HG03103 (cell line): ENCODE measurements around the gene OR5AU1.

Experiments used
- ATAC-seq: cut with Tn5 transposase; IDR thresholded peaks from one replicate; pipeline ENCODE4 v1.9.1; 2021; ENCODE audit warnings: low read depth; ENCODE audit not compliant: unreplicated experiment

The OR5AU1 gene

GRCh38 chr14:21108791-21109190 lies 47.1 kb downstream of the OR5AU1 start:
- ATAC-seq = no peak

DNA sequence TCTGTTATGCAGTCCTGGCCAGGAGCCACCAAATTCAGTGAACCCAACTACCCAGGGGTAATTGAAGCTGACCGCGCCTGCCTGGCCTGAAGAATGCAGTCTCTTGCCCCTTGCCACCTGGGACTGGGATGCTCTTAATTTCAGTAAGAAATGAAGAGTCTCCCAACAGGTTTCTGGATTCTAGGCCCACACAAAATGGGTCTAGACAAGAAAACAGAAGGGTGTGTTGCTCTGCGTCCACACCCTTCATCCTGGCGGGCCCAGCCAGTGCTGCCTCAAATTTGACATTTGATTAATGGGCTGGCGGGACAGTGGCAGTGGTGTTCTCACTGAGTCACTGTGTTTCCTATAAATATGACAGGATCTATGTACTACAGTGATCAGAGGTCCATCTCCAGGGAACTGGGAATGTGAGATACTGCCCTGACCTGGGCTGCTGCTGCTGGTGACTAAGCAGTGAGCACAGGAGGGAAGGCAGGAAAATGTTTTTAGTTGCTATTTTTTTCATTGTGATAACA lies 48.5 kb downstream of the OR5AU1 start:
- ATAC-seq = no peak

DNA sequence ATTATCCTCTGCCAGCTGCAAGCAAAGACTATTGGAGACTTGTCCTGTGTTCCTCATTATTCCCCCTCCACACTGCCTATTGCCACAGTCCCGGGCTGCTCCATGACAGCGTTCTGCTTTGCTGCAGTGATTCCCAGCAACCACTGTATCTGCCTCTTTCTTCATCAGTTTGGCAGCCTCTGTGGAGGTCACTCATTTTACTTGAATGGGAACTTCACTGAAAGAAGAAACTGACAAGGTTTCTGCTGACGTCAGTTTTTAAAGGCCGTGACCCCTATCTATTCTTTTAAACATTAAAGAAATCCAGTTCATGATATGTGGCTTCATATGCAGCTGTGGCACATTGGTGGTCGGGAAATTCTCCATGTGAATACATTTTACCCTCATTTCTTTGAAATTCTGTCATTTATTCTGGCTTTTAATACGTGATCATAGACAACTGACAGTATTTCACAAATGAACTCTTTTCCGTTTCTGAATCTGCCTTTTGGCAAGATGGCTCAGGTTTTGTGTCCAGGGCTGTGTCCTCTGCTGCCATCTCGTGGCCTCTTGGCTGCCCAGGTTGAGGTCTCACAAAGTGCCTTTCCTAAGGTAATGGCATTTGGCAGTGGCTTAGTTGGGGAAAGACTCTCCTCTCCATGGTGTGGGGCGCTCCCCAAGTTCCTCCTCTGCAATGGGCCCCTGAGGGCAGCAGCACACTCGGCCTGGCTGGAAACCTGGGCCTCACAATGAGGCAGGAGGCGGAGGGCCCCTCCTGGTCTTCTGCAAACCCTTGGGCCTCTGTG lies 49.2 kb downstream of the OR5AU1 start:
- no peak for ATAC-seq

DNA sequence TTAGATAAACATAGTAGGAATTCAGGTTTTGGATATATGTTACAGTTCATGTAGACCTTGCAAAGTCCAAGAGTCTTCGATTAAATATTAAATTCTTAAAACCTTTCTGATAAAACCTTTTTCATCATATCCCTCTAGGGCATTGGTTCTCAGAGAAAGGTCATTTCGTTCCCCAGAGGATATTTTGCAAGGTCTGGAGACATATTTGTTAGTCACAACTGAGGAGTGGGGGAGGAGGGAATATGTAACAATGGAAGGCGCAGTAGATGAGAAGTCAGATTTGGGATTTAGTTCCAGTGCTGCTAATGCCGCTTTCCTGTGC lies 49.7 kb downstream of the OR5AU1 start:
- no peak for ATAC-seq

GRCh38 chr14:21105095-21105494 lies 50.8 kb downstream of the OR5AU1 start:
- no peak for ATAC-seq
